NOMO-1 treated with DMSO at 0.1 percent for 48 hours (cell line): ENCODE measurements around the gene NDFIP1.

ENCODE experiments used
- DNase-seq: peaks from one replicate; lab custom pipeline; 2025; ENCODE audit not compliant: unreplicated experiment; lab: John Stamatoyannopoulos, UW

Gene NDFIP1

GRCh38 chr5:142091012-142091411, 17.6 kb upstream of the NDFIP1 start:
- no peak for DNase-seq

DNA sequence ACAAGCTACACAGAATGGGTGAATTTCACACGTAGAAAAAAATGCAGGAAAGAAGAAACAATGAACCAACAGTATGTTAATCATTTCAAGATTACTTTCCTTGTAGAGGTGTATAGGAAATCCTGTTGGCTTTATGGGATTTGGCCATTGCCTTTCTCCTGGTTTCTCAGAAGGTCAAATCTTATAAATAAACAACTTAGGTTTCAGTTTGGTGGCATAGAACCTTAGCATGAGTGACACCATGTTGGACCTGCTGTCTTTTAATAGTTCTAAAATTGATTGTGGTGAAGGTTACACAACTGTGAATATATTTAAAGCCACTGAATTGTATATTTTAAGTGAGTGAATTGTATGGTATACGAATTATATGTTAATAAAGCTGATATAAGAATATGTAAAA, 16.7 kb upstream of the NDFIP1 start:
- DNase-seq = no peak

GRCh38 chr5:142095035-142095434, 13.5 kb upstream of the NDFIP1 start:
- no peak for DNase-seq

DNA sequence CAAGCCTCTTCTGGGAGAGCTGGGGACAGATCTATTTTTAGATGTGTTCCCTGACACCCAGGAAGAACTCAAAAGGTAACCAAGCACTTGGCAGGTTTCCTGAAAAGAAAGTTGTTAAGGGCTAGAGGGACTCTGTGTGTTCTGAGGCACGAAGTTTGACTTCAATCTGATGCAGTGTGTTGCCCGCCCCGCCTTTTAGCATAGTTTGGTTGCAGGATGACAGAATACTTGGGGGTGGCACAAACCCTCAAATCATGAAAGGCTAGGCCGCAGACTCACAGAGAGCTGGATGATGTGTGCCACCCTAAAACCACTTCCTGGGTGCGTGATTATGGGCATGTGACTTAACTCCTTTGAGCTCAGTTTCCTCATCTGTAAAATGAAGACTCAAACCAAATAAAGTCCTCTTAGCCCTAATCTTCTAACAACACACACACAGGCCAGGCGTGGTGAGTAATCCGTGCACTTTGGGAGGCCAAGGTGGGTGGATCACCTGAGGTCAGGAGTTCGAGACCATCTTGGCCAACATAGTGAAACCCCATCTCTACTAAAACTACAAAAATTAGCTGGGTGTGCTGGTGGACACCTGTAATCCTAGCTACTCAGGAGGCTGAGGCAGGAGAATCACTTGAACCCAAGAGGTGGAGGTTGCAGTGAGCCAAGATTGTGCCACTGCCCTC, 12.8 kb upstream of the NDFIP1 start:
- DNase-seq = no peak

DNA sequence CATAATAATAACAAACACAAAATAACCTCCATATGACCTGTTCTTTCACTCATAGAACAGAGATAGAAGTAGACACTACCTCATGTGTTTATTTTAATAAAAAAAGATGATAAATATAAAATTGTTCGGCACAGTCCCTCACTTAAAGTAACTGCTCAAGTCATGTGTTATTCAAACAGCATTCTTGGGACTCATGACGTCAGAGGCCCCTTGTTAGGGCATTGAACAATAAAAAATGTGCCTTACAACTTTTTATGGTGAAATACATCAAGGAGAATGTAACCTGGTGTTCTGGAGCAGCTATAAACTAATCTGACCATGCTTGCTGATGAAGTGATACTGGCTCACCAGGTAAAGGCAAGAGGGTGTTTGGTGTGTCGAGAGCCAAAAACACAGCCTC, 12.2 kb upstream of the NDFIP1 start:
- no peak for DNase-seq

DNA sequence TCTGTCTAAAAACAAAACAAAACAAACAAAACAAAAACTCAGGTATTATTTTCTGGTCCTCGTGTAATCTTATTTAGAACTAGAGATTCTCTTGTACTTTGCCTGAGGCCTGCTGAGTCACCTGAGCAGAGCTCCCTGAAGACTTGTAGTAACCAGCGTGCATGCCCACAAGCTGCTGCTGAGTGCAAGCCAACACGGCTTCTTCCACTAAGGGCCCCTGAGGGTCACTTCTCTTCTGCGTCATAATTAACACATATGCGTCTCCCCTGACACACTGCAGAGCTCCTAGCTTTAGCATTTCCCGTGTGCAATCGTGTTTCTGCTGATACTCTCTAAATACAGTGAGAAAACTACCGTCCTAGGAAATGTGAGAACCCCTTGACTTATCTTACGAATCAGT, 10.9 kb upstream of the NDFIP1 start:
- no peak for DNase-seq

DNA sequence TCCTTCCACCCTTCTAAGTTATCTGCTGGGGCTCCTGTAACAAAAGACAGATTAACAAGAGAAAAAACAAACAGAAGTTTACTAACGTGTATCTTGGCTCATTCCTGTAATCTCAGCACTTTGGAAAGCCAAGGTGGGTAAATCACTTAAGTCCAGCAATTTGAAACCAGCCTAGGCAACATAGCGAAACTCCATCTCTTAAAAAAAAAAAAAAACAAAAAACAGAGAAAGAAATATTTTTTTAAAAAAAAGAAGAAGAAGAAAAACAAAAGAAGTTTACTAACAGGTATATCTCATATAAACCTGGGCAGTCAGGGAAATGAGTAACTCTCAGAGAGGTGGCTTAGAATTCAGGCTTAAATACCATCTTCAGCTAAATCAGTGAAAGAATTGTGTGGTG, 10.3 kb upstream of the NDFIP1 start:
- DNase-seq = no peak

DNA sequence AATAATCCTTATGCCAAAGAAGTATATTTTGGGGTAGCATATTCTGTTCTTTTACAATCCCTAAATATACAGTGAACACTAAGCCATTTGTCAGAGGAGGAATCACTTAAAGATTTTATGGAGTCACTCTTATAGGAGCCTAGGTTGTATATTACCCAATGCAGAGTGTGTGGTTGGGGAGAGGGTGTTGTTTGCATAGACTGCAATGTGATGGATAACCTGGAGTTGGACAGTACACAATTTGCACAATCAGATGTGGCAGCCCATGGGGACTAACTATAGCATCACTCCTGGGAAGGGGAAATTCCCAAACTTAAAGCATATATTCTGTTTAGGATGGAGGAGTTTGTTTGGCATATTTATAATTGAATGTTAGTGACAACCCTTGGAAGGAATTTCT, 9.6 kb upstream of the NDFIP1 start:
- no peak for DNase-seq

DNA sequence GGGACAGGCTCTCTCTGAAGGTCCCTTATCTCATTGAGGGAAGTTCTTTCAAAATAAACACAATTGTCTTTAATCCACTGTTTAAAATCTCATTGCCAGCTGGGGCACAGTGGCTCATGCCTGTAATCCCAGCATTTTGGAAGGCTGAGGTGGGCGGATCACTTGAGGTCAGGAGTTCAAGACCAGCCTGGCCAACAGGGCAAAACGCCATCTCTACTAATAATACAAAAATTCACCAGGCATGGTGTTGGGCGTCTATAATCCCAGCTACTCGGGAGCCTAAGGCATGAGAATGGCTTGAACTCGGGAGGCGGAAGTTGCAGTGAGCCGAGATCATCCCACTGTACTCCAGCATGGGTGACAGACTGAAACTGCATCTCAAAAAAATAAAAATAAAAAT, 8.3 kb upstream of the NDFIP1 start:
- no peak for DNase-seq

DNA sequence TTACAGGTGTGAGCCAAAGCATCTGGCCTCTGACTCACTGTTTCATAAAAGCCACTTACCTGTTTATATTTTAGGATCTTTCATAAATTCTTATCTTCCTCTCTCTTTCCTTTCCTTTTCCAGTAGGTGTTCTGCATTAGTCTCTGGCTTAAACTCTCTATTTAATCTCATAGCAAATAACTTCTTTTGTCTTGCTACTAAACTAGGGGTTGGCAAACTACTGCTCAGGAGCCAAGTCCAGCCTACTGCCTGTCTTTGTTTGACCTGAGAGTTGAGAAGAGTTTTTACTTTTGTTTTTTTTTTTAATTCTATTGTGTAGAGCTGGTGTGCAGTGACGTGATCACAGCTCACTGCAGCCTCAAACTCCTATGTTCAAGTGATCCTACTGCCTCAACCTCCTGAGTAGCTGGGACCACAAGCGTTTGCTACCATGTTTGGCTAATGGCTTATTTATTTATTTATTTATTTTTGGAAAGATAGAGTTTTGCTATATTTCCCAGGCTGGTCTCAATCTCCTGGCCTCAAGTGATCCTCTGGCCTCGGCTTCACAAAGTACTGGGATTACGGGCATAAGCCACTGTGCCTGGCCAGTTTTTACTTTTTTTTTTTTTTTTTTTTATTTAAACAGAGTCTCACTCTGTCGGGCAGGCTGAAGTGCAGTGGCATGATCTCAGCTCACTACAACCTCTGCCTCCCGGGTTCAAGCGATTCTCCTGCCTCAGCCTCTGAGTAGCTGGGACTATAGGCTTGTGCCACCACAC, 5.4 kb upstream of the NDFIP1 start:
- no peak for DNase-seq

DNA sequence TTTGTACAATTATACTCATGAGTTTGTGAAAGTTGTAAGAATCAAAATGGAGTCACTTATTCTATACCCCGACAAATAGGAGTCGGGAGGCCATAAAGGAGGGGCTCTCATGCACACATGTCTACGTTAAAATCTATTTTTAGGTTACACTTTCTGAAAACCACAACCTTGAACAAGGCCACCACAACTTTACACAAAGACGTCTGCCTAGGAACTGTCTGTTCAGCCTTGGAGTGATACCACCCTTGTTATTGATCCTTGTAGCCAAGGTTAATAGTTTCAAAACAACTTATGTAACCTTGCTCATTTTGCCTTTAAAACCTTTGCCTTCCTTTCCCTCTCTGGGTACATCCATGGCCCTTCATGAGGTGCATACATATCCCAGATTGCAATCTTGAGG, 4.1 kb upstream of the NDFIP1 start:
- peak; percentile 13 for DNase-seq

DNA sequence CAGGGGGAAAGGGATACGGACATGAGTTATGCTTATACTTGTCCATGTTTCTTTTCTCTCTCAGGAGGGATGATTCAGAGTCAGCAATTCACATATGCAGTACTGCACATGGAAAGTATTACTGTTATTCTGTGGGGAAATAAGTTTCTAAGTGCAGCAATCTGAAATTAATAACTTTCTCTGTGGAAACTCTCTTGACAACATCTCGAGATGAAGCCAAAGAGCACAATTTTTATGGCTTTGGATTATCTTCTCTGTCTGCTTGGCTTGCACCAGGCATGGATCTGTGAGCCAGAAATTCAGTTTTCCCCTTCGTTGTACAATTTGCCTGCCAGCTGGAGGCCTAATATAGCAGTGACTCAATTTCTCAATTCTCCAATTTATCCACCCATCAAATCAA, 2.5 kb upstream of the NDFIP1 start:
- DNase-seq = no peak

- DNase-seq = no peak
Measured at GRCh38 chr5:142107036-142107735, 1.4 kb upstream of the NDFIP1 start.

GRCh38 chr5:142107736-142108431, 695 bp upstream of the NDFIP1 start:
- DNase-seq = no peak

GRCh38 chr5:142109331-142110045, 909 bp downstream of the NDFIP1 start:
- peak; percentile 22 for DNase-seq

GRCh38 chr5:142110046-142110531, 1.5 kb downstream of the NDFIP1 start:
- DNase-seq = peak; percentile 75

DNA sequence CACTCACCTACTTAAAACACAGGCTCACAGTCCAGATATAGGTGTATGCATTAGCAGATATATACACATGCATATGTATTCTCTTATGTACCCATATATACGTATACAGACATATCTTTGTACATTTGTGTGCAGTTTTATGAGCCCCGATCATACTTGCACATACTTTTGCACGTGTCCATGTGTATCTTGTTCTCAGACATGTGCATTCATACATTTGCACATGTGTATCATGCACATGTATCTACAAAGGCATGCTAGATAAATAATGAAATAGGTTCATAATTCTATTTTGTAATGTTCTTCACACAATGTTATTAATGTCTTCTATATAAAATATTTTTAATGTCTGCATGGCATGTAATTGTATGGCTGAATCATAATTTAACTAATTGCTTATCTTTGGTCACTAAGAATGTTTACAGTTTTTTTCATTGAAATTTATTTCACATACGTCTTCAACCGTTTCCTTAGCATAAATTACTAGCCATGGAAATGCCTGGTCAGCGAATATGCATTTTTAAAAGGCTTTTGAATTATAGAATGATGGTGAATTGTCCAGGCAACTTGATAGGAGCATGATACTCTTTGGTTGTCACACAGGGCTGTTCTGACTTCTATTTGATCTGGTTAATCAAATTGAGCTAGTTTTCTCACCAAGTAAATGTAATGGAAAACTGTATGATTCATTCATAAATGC, 2.6 kb downstream of the NDFIP1 start:
- no peak for DNase-seq

DNA sequence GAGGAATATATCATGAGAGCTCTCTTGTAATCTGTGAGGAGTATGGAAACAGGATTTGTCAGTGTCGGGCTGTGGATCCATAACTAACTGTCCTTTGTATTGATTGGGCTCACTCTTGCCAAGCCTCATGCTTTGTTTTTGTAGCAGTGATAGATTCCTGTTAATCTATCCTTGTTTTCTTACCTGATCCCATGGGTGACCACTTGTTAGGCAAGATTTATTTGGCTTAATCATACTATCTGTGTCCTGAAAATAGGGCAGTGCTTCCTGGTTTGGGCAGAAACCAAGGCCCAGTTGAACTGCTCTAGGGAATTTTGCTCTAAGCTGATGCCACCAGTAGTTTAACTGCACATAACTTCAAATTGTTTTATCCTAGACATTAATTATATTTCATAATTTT, 6.1 kb downstream of the NDFIP1 start:
- DNase-seq = no peak

DNA sequence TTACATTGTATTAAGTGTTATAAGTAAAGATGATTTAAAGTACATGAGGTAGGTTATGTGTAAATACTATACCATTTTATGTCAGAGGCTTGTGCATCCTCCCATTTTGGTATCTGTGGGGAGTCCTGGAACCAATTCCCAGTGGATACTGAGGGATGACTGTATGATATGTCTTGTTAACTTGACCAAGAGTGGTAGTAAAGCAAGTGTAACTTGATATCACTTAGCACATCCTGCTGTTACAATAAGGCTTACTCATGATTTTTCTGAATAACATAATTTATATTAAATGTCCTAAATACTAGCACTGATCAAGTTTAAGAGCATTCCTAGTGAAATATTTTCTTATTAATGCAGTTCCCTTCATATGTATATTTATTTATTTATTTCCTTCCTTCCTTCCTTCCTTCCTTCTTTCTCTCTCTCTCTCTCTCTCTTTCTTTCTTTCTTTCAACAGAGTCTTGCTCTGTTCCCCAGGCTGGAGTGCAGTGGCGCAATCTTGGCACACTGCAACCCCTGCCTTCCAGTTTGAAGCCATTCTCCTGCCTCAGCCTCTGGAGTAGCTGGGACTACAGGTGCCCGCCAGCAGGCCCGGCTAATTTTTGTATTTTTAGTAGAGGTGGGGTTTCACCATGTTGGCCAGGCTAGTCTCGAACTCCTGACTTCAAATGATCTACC, 7.5 kb downstream of the NDFIP1 start:
- no peak for DNase-seq
